Loucy (cell line): ENCODE data around the gene PLA2G12A.
A peak's percentile ranks its signal among the peaks of the same experiment; 100 is the strongest.

Experiments
- H2AFZ ChIP-seq: fragments of 200-600 bp; sonication (generic); 2 replicates; pipeline ENCODE4 v1.6.0; 2016; ENCODE audit warnings: antibody characterized with exemption, mild to moderate bottlenecking, low read length, moderate library complexity
- H3F3A ChIP-seq: fragments of 200-600 bp; 2 replicates; pipeline ENCODE4 v1.6.0; 2016; ENCODE audit warnings: antibody characterized with exemption, low read depth, mild to moderate bottlenecking
- H3K27me3 ChIP-seq: fragments of 200-600 bp; sonication (generic); 2 replicates; pipeline ENCODE4 v1.6.1; 2014; ENCODE audit warnings: low read length, mild to moderate bottlenecking; ENCODE audit not compliant: insufficient read depth, poor library complexity, severe bottlenecking
- H3K36me3 ChIP-seq: fragments of 200-600 bp; sonication (generic); 2 replicates; pipeline ENCODE4 v1.6.1; 2016; ENCODE audit warnings: low read length; ENCODE audit not compliant: insufficient read depth
- H3K4me1 ChIP-seq: fragments of 200-600 bp; sonication (generic); 2 replicates; pipeline ENCODE4 v1.5.1; 2014; ENCODE audit warnings: low read length, mild to moderate bottlenecking; ENCODE audit not compliant: insufficient read depth, poor library complexity, severe bottlenecking
- H3K4me2 ChIP-seq: fragments of 200-600 bp; sonication (generic); 2 replicates; pipeline ENCODE4 v1.6.0; 2014; ENCODE audit warnings: antibody characterized with exemption, low read length, low read depth, mild to moderate bottlenecking; ENCODE audit not compliant: poor library complexity, severe bottlenecking
- H3K4me3 ChIP-seq: fragments of 200-600 bp; sonication (generic); 2 replicates; pipeline ENCODE4 v1.5.1; 2014; ENCODE audit warnings: low read length, mild to moderate bottlenecking, mixed read lengths; ENCODE audit not compliant: poor library complexity, severe bottlenecking
- H3K79me2 ChIP-seq: fragments of 200-600 bp; sonication (generic); 2 replicates; pipeline ENCODE4 v1.6.1; 2014; ENCODE audit warnings: low read length; ENCODE audit not compliant: insufficient read depth
- H3K9ac ChIP-seq: fragments of 200-600 bp; sonication (generic); 2 replicates; pipeline ENCODE4 v1.6.0; 2014; ENCODE audit warnings: mild to moderate bottlenecking, low read depth, low read length, moderate library complexity; ENCODE audit not compliant: poor library complexity, severe bottlenecking
- H3K9me2 ChIP-seq: fragments of 200-600 bp; sonication (generic); replicated peaks from 2 replicates; pipeline ENCODE4 v1.6.1; 2016; ENCODE audit warnings: low read depth, low read length, mixed read lengths
- H3K9me3 ChIP-seq: fragments of 200-600 bp; sonication (generic); 2 replicates; pipeline ENCODE4 v1.6.1; 2014; ENCODE audit warnings: mild to moderate bottlenecking, antibody characterized with exemption, low read length, low read depth; ENCODE audit not compliant: insufficient read depth
- H4K20me1 ChIP-seq: fragments of 200-600 bp; sonication (generic); 2 replicates; pipeline ENCODE4 v1.6.0; 2014; ENCODE audit warnings: antibody characterized with exemption, low read length, mild to moderate bottlenecking; ENCODE audit not compliant: insufficient read depth, poor library complexity, severe bottlenecking
- CTCF ChIP-seq: fragments of 200-600 bp; sonication (generic); conservative IDR thresholded peaks from 2 replicates; pipeline ENCODE4 v1.5.1; 2014; ENCODE audit warnings: mild to moderate bottlenecking, antibody characterized with exemption, low read length
- EZH2phosphoT487 ChIP-seq: fragments of 200-600 bp; IDR thresholded peaks from 2 replicates; pipeline ENCODE4 v1.6.1; 2018; ENCODE audit warnings: antibody characterized with exemption, mild to moderate bottlenecking, moderate library complexity, borderline replicate concordance

The PLA2G12A gene

GRCh38 chr4:109729117-109729717, 653 bp downstream of the PLA2G12A start:
- H4K20me1 ChIP-seq = no peaks in the 10 kb centered on the region
- TF ChIP-seq CTCF = no peak
- TF ChIP-seq EZH2phosphoT487 = no peak
- 0 out of 2 replicates have a peak, but pooled peaks cover 4% of the 10 kb centered on the region for H3F3A ChIP-seq
- H3K4me2 ChIP-seq = peak overlapping the region; percentile 97
- H2AFZ ChIP-seq = peak overlapping the region; percentile 92
- no peaks in the 10 kb centered on the region for H3K27me3 ChIP-seq
- H3K9me2 ChIP-seq = no peaks in the 10 kb centered on the region
- peak overlapping the region; percentile 75 for H3K9ac ChIP-seq
- H3K4me3 ChIP-seq = peak overlapping the region; percentile 86
- peaks cover 20% of the 10 kb centered on the region; the same call in 1 of the 2 replicates for H3K79me2 ChIP-seq
- H3K36me3 ChIP-seq = no peaks in the 10 kb centered on the region
- no peaks in the 10 kb centered on the region for H3K9me3 ChIP-seq
- peaks cover 40% of the 10 kb centered on the region for H3K4me1 ChIP-seq

- Histone ChIP-seq H3K9me3 (no peaks in the 10 kb centered on the region), H3K4me3 (peak overlapping the region; percentile 86), H2AFZ (no peak overlapping the region), H3K79me2 (peaks cover 20% of the 10 kb centered on the region; the same call in 1 of the 2 replicates), H3K4me2 (peak overlapping the region; percentile 97), H3K9ac (peak overlapping the region; percentile 75), H3K36me3 (no peaks in the 10 kb centered on the region), H4K20me1 (no peaks in the 10 kb centered on the region), H3K4me1 (peaks cover 40% of the 10 kb centered on the region), H3F3A (0 out of 2 replicates have a peak, but pooled peaks cover 4% of the 10 kb centered on the region), H3K27me3 (no peaks in the 10 kb centered on the region), H3K9me2 (no peaks in the 10 kb centered on the region)
- TF ChIP-seq CTCF (no peak), EZH2phosphoT487 (no peak)
These were observed 1.5 kb downstream of the PLA2G12A start for GRCh38 chr4:109728385-109728784.

GRCh38 chr4:109723110-109723509, 6.8 kb downstream of the PLA2G12A start:
- no peak overlapping the region for H3K4me2 ChIP-seq
- no peaks in the 10 kb centered on the region for H4K20me1 ChIP-seq
- H3K4me1 ChIP-seq = peaks cover 23% of the 10 kb centered on the region
- no peaks in the 10 kb centered on the region for H3K36me3 ChIP-seq
- no peak overlapping the region for H2AFZ ChIP-seq
- H3K9me2 ChIP-seq = no peaks in the 10 kb centered on the region
- TF ChIP-seq CTCF (no peak), EZH2phosphoT487 (no peak)
- no peaks in the 10 kb centered on the region for H3F3A ChIP-seq
- no peaks in the 10 kb centered on the region for H3K9me3 ChIP-seq
- H3K79me2 ChIP-seq = peaks cover 7% of the 10 kb centered on the region; the same call in 1 of the 2 replicates
- no peaks in the 10 kb centered on the region for H3K27me3 ChIP-seq
- no peak overlapping the region for H3K9ac ChIP-seq
- no peak overlapping the region for H3K4me3 ChIP-seq
